Upper lobe of right lung (tissue), 1 donor: ENCODE results near the gene SLC29A2. TPM values are rescaled to one million over a fixed set of nuclear protein-coding genes. Genes with fewer than 3 reads are reported as not detected.

Experiments used
- ATAC-seq: fragments of 200-7000 bp; cut with Tn5 transposase; one replicate; pipeline ENCODE4 v1.9.1; 2020; ENCODE audit warnings: mild to moderate bottlenecking, moderate library complexity
- DNase-seq: peaks from one replicate; pipeline ENCODE4 v3.0.0-alpha.2; 2020
- H3K27ac ChIP-seq: fragments of 200-600 bp; one replicate; pipeline ENCODE4 v1.8.0; 2022
- H3K27me3 ChIP-seq: fragments of 200-600 bp; one replicate; pipeline ENCODE4 v1.8.0; 2022; ENCODE audit warnings: mild to moderate bottlenecking
- H3K36me3 ChIP-seq: fragments of 200-600 bp; one replicate; pipeline ENCODE4 v1.8.0; 2022
- H3K4me1 ChIP-seq: fragments of 200-600 bp; one replicate; pipeline ENCODE4 v1.8.0; 2022
- H3K4me3 ChIP-seq: fragments of 200-600 bp; one replicate; pipeline ENCODE4 v1.8.0; 2022; ENCODE audit warnings: mild to moderate bottlenecking
- H3K9me3 ChIP-seq: fragments of 200-600 bp; one replicate; pipeline ENCODE4 v1.8.0; 2022
- intact Hi-C: fragments of 100-400 bp; cut with DNase I; formaldehyde crosslinking; loops from one replicate; pipeline ENCODE4 v1.11.0; 2022
- total RNA-seq: library from RNA; stranded (reverse); fragmentation: NEBNext Ultra II Directional; extraction: Animal tissue kit (Norgen Biotek cat#: 25700); gene quantifications from one replicate; pipeline ENCODE4 v1.2.1, GENCODE V29; 2021
- TF ChIP-seq, protein P1 (sequence below): fragments of 200-600 bp; IDR thresholded peaks from one replicate; pipeline ENCODE4 v1.8.0; 2022; ENCODE audit warnings: antibody characterized with exemption
- donor health status: DM: no; HTN: yes; CAD: no; lungs with severe emphysema.

Gene SLC29A2
- total RNA-seq, 1 donor from 2014 or later = 14.2 TPM

- no peak overlapping the region for H3K4me3 ChIP-seq
- ATAC-seq (no peak), DNase-seq (no peak)
- TF ChIP-seq, protein P1, sequence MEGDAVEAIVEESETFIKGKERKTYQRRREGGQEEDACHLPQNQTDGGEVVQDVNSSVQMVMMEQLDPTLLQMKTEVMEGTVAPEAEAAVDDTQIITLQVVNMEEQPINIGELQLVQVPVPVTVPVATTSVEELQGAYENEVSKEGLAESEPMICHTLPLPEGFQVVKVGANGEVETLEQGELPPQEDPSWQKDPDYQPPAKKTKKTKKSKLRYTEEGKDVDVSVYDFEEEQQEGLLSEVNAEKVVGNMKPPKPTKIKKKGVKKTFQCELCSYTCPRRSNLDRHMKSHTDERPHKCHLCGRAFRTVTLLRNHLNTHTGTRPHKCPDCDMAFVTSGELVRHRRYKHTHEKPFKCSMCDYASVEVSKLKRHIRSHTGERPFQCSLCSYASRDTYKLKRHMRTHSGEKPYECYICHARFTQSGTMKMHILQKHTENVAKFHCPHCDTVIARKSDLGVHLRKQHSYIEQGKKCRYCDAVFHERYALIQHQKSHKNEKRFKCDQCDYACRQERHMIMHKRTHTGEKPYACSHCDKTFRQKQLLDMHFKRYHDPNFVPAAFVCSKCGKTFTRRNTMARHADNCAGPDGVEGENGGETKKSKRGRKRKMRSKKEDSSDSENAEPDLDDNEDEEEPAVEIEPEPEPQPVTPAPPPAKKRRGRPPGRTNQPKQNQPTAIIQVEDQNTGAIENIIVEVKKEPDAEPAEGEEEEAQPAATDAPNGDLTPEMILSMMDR = no peak
- intact Hi-C loops = no loop called here
- peaks cover 18% of the 10 kb centered on the region for H3K36me3 ChIP-seq
- no peaks in the 10 kb centered on the region for H3K9me3 ChIP-seq
- peaks cover 44% of the 10 kb centered on the region for H3K4me1 ChIP-seq
- H3K27ac ChIP-seq = no peak overlapping the region
- no peaks in the 10 kb centered on the region for H3K27me3 ChIP-seq
Measured at GRCh38 chr11:66331542-66332370, 39.8 kb downstream of the SLC29A2 start.

GRCh38 chr11:66330931-66331330 lies 40.6 kb downstream of the SLC29A2 start:
- H3K4me1 ChIP-seq = peaks cover 37% of the 10 kb centered on the region
- intact Hi-C loops = no loop called here
- DNase-seq = no peak

GRCh38 chr11:66329165-66329673 lies 42.3 kb downstream of the SLC29A2 start:
- Histone ChIP-seq H3K27ac (no peak overlapping the region), H3K4me3 (no peak overlapping the region), H3K36me3 (peaks cover 18% of the 10 kb centered on the region), H3K4me1 (peaks cover 21% of the 10 kb centered on the region), H3K9me3 (no peaks in the 10 kb centered on the region), H3K27me3 (no peaks in the 10 kb centered on the region)
- ATAC-seq = no peak
- TF ChIP-seq, protein P1 = no peak
- no peak for DNase-seq
- intact Hi-C loops = no loop called here

More at GRCh38 chr11:66330931-66331330, 40.6 kb downstream of the SLC29A2 start:
- Histone ChIP-seq H3K36me3 (peaks cover 18% of the 10 kb centered on the region), H3K4me3 (no peak overlapping the region), H3K27me3 (no peaks in the 10 kb centered on the region), H3K9me3 (no peaks in the 10 kb centered on the region), H3K27ac (no peak overlapping the region)
- TF ChIP-seq, protein P1 = no peak
- no peak for ATAC-seq

- H3K4me3 ChIP-seq = no peak overlapping the region
- intact Hi-C loops = no loop called here
- peaks cover 21% of the 10 kb centered on the region for H3K4me1 ChIP-seq
- TF ChIP-seq, protein P1 = peak; percentile 97
- H3K27me3 ChIP-seq = no peaks in the 10 kb centered on the region
- ATAC-seq (peak; percentile 91), DNase-seq (peak; percentile 86)
- no peak overlapping the region for H3K27ac ChIP-seq
- peaks cover 15% of the 10 kb centered on the region for H3K36me3 ChIP-seq
- H3K9me3 ChIP-seq = no peaks in the 10 kb centered on the region
Measured at GRCh38 chr11:66328302-66329144, 43.0 kb downstream of the SLC29A2 start.

DNA sequence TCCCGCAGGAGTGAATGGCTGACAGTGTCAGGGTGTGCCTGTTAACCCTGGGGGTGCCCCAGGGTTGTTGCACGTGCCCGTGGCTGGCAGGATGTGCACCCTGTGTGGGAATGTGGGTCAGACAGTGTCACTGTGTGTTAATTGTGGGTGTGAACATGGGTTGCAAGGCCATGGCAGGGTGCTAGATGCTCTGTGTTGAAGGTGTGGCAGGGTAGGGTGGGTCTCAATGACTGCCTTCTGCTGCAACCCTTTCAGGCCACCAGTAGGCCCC lies 43.6 kb downstream of the SLC29A2 start:
- Histone ChIP-seq H3K4me1 (peaks cover 21% of the 10 kb centered on the region), H3K27ac (no peak overlapping the region), H3K27me3 (no peaks in the 10 kb centered on the region), H3K4me3 (no peak overlapping the region), H3K36me3 (peaks cover 10% of the 10 kb centered on the region), H3K9me3 (no peaks in the 10 kb centered on the region)
- TF ChIP-seq, protein P1 = no peak
- DNase-seq = no peak
- peak; percentile 11 for ATAC-seq
- intact Hi-C loops = no loop called here
